IMR-90 (cell line): ENCODE measurements around the gene GLS. TPM values are rescaled to one million over a fixed set of nuclear protein-coding genes. Genes with fewer than 3 reads are reported as not detected.
A peak's percentile ranks its signal among the peaks of the same experiment; 100 is the strongest.

Experiments
- ATAC-seq: fragments of 200-7000 bp; cut with Tn5 transposase; 2 replicates; pipeline ENCODE4 v1.9.1; 2020; ENCODE audit warnings: low read depth, mild to moderate bottlenecking, moderate library complexity
- BruUV-seq: library from RNA; stranded (reverse); fragments of 400-500 nt; replicated peaks from 2 replicates; lab custom pipeline; 2021; lab: Mats Ljungman, UMichigan
- CTCF ChIA-PET: fragments of 300-600 bp; formaldehyde crosslinking; extraction: SDS; loops from one replicate; lab custom pipeline; 2021; ENCODE audit warnings: antibody characterized with exemption; lab: Yijun Ruan, JAX
- POLR2A ChIA-PET: fragments of 300-600 bp; sonication (Branson Sonifier 250); formaldehyde crosslinking; loops from one replicate; lab custom pipeline; 2022; ENCODE audit warnings: antibody characterized with exemption; ENCODE audit not compliant: unreplicated experiment; lab: Charles Lee
- DNase-seq: peaks from one replicate; pipeline ENCODE4 v3.0.0; 2013
- H2AFZ ChIP-seq: replicated peaks from 2 replicates; pipeline ENCODE3; 2013; ENCODE audit warnings: low read length, mild to moderate bottlenecking; ENCODE audit not compliant: poor library complexity
- H2AK5ac ChIP-seq: 2 replicates; pipeline ENCODE4 v1.6.1; 2013; ENCODE audit warnings: low read depth, low read length, inconsistent platforms
- H2AK9ac ChIP-seq: replicated peaks from 2 replicates; pipeline ENCODE3; 2013; ENCODE audit warnings: mild to moderate bottlenecking, low read depth, low read length, moderate library complexity; ENCODE audit not compliant: poor library complexity
- H2BK120ac ChIP-seq: 2 replicates; pipeline ENCODE4 v1.6.1; 2013; ENCODE audit warnings: low read depth, low read length, inconsistent platforms
- H2BK15ac ChIP-seq: 3 replicates; pipeline ENCODE4 v1.6.1; 2013; ENCODE audit warnings: low read depth, low read length, inconsistent platforms
- H2BK20ac ChIP-seq: 2 replicates; pipeline ENCODE4 v1.6.1; 2013; ENCODE audit warnings: low read depth, mild to moderate bottlenecking, inconsistent platforms, low read length, moderate library complexity
- H2BK5ac ChIP-seq: 2 replicates; pipeline ENCODE4 v1.6.1; 2013; ENCODE audit warnings: mild to moderate bottlenecking, low read depth, low read length, inconsistent platforms; ENCODE audit not compliant: poor library complexity, severe bottlenecking
- H3K14ac ChIP-seq: replicated peaks from 2 replicates; pipeline ENCODE4 v1.6.1; 2013; ENCODE audit warnings: low read depth, low read length, inconsistent platforms
- H3K18ac ChIP-seq: 2 replicates; pipeline ENCODE4 v1.6.1; 2013; ENCODE audit warnings: low read depth, low read length, control low read depth
- H3K23ac ChIP-seq: 2 replicates; pipeline ENCODE4 v1.6.1; 2013; ENCODE audit warnings: low read depth, low read length, inconsistent platforms
- H3K27ac ChIP-seq: 2 replicates; pipeline ENCODE4 v1.5.1; 2013; ENCODE audit warnings: mild to moderate bottlenecking, control low read depth, low read length; ENCODE audit not compliant: insufficient read depth
- H3K27me3 ChIP-seq: 2 replicates; pipeline ENCODE4 v1.6.1; 2013; ENCODE audit warnings: low read length; ENCODE audit not compliant: control insufficient read depth, insufficient read depth
- H3K36me3 ChIP-seq: 2 replicates; pipeline ENCODE4 v1.6.1; 2013; ENCODE audit warnings: low read length, mixed read lengths; ENCODE audit not compliant: control insufficient read depth, insufficient read depth
- H3K4ac ChIP-seq: 2 replicates; pipeline ENCODE4 v1.6.1; 2013; ENCODE audit warnings: low read depth, low read length, inconsistent platforms
- H3K4me1 ChIP-seq: 2 replicates; pipeline ENCODE4 v1.6.1; 2013; ENCODE audit warnings: low read length, mixed read lengths; ENCODE audit not compliant: control insufficient read depth, insufficient read depth
- H3K4me2 ChIP-seq: 2 replicates; pipeline ENCODE4 v1.6.1; 2013; ENCODE audit warnings: low read depth, mild to moderate bottlenecking, control low read depth, low read length, moderate library complexity
- H3K4me3 ChIP-seq: 2 replicates; pipeline ENCODE4 v1.5.1; 2013; ENCODE audit warnings: low read depth, mild to moderate bottlenecking, control low read depth, low read length, moderate library complexity; ENCODE audit not compliant: insufficient read depth
- H3K56ac ChIP-seq: 2 replicates; pipeline ENCODE4 v1.6.1; 2013; ENCODE audit warnings: low read length, inconsistent platforms; ENCODE audit not compliant: insufficient read depth; ENCODE audit errors: extremely low read depth
- H3K79me1 ChIP-seq, 2 experiments: 2 replicates each; pipeline ENCODE4 v1.6.1; 2013; ENCODE audit warnings: low read length in 2 of 2, inconsistent platforms in 1 of 2, low read depth in 1 of 2
- H3K9ac ChIP-seq: 2 replicates; pipeline ENCODE4 v1.6.1; 2013; ENCODE audit warnings: low read depth, low read length, control low read depth
- H3K9me1 ChIP-seq: 2 replicates; pipeline ENCODE4 v1.6.1; 2013; ENCODE audit warnings: low read length, inconsistent platforms; ENCODE audit not compliant: insufficient read depth
- H3K9me3 ChIP-seq: 2 replicates; pipeline ENCODE4 v1.6.1; 2013; ENCODE audit warnings: low read length; ENCODE audit not compliant: control insufficient read depth, insufficient read depth
- H4K20me1 ChIP-seq: 2 replicates; pipeline ENCODE4 v1.6.1; 2013; ENCODE audit warnings: low read length, inconsistent platforms; ENCODE audit not compliant: insufficient read depth
- H4K5ac ChIP-seq: 2 replicates; pipeline ENCODE4 v1.6.1; 2013; ENCODE audit warnings: mild to moderate bottlenecking, low read depth, low read length, control low read depth
- H4K8ac ChIP-seq, 2 experiments: 2 replicates each; pipeline ENCODE4 v1.6.1; 2013; ENCODE audit warnings: low read depth in 2 of 2, low read length in 2 of 2, control low read depth in 1 of 2, inconsistent platforms in 1 of 2
- H4K91ac ChIP-seq: 2 replicates; pipeline ENCODE4 v1.6.1; 2013; ENCODE audit warnings: low read depth, low read length, inconsistent platforms; ENCODE audit not compliant: insufficient read depth
- BHLHE40 ChIP-seq: fragments of 150-350 bp; IDR thresholded peaks from 2 replicates; pipeline ENCODE4 v1.6.1; 2016; ENCODE audit warnings: mild to moderate bottlenecking, low read depth, low read length
- CEBPB ChIP-seq: IDR thresholded peaks from 2 replicates; pipeline ENCODE4 v1.6.1; 2012; ENCODE audit warnings: low read depth, low read length, improper control_type of control experiment
- CHD1 ChIP-seq: IDR thresholded peaks from 2 replicates; pipeline ENCODE4 v1.6.1; 2012; ENCODE audit warnings: low read depth, low read length, improper control_type of control experiment
- FOS ChIP-seq: fragments of 150-350 bp; IDR thresholded peaks from 2 replicates; pipeline ENCODE4 v1.6.1; 2016; ENCODE audit warnings: low read depth, low read length
- MAZ ChIP-seq: IDR thresholded peaks from 2 replicates; pipeline ENCODE4 v1.6.1; 2012; ENCODE audit warnings: low read depth, mild to moderate bottlenecking, low read length, improper control_type of control experiment, moderate library complexity, borderline replicate concordance
- MXI1 ChIP-seq: IDR thresholded peaks from 2 replicates; pipeline ENCODE4 v1.6.1; 2012; ENCODE audit warnings: low read depth, mild to moderate bottlenecking, low read length, moderate library complexity, borderline replicate concordance
- NFE2L2 ChIP-seq: fragments of 150-350 bp; IDR thresholded peaks from 2 replicates; pipeline ENCODE4 v1.6.1; 2016; ENCODE audit warnings: low read depth, mild to moderate bottlenecking, low read length
- POLR2A ChIP-seq: IDR thresholded peaks from 2 replicates; pipeline ENCODE4 v1.6.1; 2012; ENCODE audit warnings: mild to moderate bottlenecking, low read depth, low read length
- RFX5 ChIP-seq: IDR thresholded peaks from 2 replicates; pipeline ENCODE4 v1.8.0; 2012; ENCODE audit warnings: low read depth, mild to moderate bottlenecking, low read length, moderate library complexity
- SMC3 ChIP-seq: fragments of 150-350 bp; IDR thresholded peaks from 2 replicates; pipeline ENCODE4 v1.6.1; 2016; ENCODE audit warnings: low read depth, mild to moderate bottlenecking, antibody characterized with exemption, low read length, moderate library complexity
- WGBS, 2 experiments: methylation state at CpG; one replicate each; pipeline versions ENCODE4 v1.1.5 to v1.1.7; 2013; ENCODE audit warnings: missing lambda C conversion rate in 2 of 2; ENCODE audit not compliant: insufficient read length in 1 of 2; ENCODE audit errors: extremely low coverage in 2 of 2; 5-methylcytosine and 5-hydroxymethylcytosine counted together
- dilution Hi-C: fragments of 300-500 bp; cut with HindIII; formaldehyde crosslinking; loops from one replicate; pipeline ENCODE4 v1.14.3; 2018; ENCODE audit warnings: low sequenced_read_pairs; ENCODE audit not compliant: unreplicated experiment
- in situ Hi-C: fragments of 300-500 bp; cut with MboI; formaldehyde crosslinking; loops from 3 replicates; pipeline ENCODE4 v1.14.3; 2019; ENCODE audit warnings: low sequenced_read_pairs, inconsistent platforms, mixed read lengths
- intact Hi-C: fragments of 100-400 bp; cut with micrococcal nuclease; formaldehyde crosslinking; loops from 2 replicates; pipeline ENCODE4 v1.10.0; 2022
- polyA plus RNA-seq, 3 experiments: library from polyadenylated mRNA; depleted of rRNA; stranded (reverse); fragments of >200 nt; gene quantifications; 2 replicates each; pipeline ENCODE4 v1.2.3, GENCODE V29; 2012; ENCODE audit warnings: low replicate concordance in 1 of 3
- total RNA-seq: library from RNA; depleted of rRNA; stranded (reverse); fragments of >200 nt; gene quantifications from 2 replicates; pipeline ENCODE4 v1.2.3, GENCODE V29; 2012
- TF ChIP-seq, protein P1 (sequence below): fragments of 150-350 bp; IDR thresholded peaks from 2 replicates; pipeline ENCODE4 v1.6.1; 2016; ENCODE audit warnings: low read depth, mild to moderate bottlenecking, low read length, moderate library complexity, borderline replicate concordance
- TF ChIP-seq, protein P2 (sequence below): conservative IDR thresholded peaks from 2 replicates; pipeline ENCODE4 v1.5.1; 2012; ENCODE audit warnings: mild to moderate bottlenecking, low read depth, low read length, improper control_type of control experiment

Gene GLS
- total and polyA plus RNA-seq, 2 of the 4 experiments (the other 2 are of a cell fraction), result 87.5 to 130 TPM

DNA sequence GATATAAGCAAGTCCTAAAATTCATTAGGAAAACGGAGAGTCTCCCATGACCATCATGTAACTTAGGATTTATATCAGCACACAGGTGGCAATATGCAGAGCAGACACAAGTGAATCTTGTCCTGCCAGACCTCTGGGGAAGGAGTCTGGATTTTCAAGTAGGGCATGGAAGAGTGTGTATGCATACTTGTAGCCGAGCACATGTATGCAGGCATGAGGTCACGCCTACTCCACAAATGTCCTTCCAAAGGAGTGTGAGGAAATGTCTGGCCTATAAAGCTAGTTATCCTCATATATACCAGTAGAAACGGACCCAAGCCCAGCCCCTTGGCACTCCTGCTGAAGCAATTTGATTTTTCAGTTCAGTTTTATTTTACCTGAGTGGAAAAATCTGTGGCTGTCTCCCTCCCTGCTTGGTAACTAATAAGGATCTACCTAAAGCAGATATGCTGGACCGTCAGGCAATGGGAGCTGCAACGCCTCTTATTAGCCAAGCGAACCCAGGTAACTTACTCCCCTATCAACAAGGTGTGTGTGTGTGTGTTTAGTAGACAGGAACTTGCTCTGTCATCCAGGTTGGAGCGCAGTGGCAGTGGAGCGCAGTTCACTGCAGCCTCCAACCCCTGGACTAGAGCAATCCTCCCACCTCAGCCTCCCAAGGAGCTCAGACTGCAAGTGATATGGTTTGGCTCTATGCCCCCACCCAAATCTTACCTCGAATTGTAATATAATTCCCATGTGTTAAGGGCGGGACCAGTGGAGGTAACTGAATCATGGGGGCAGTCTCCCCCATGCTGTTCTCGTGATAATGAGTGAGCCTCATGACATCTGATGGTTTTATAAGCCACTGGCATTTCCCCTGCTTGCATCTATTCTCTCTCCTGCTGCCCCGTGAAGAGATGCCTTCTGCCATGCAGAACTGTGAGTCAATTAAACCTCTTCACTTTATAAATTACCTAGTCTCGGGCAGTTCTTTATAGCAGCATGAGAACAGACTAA is 130.6 kb downstream of the GLS start (continued):
- TF ChIP-seq BHLHE40, result no peak
- TF ChIP-seq MXI1, result no peak
- TF ChIP-seq CEBPB, result no peak

DNA sequence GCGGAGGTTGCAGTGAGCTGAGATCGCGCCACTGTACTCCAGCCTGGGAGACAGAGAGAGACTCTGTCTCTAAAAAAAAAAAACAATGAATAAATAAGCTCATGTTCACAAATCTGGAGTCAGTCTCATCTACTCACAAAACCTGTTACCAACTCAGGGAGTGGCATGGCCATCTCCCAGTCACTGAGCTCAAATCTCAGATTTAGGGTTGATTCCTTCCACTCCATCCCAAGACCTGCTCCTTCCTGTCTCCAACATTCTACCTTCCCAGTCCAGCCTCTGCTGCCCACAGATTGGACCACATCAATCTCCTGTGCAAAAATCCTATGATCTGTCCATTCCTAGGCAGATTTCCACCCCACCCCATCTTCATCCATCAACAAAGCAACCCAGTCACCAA is 131.7 kb downstream of the GLS start:
- H2AFZ ChIP-seq, result no peak overlapping the region
- in situ Hi-C loops (no loop called here), dilution Hi-C loops (no loop called here), intact Hi-C loops (loop anchor here (5.0 kb wide), 1 partner anchor 35 kb away; no protein-coding TSS in a partner anchor)
- H3K9me1 ChIP-seq, result peaks cover 24% of the 10 kb centered on the region
- H2BK15ac ChIP-seq, result 0 out of 3 replicates have a peak overlapping the region, but pooled peaks have one; percentile 63
- H3K36me3 ChIP-seq, result peaks cover 10% of the 10 kb centered on the region
- H3K18ac ChIP-seq, result no peak overlapping the region
- peaks cover 15% of the 10 kb centered on the region; the same call in 1 of the 2 replicates for H4K20me1 ChIP-seq
- no CpG with 5 or more reads among the region's 3 CpGs for WGBS, 2 experiments
- no TSS peak for BruUV-seq
- ChIA-PET CTCF (interaction anchor here (0.5 to 1.7 kb wide), 3 partner anchors 16 to 224 kb away, joined by 3 to 5 read pairs (median 4); no protein-coding TSS in a partner anchor), POLR2A (interaction anchor here (1.0 kb wide), 1 partner anchor 8 kb away, joined by 4 read pairs; no protein-coding TSS in a partner anchor)
- H4K8ac ChIP-seq, result peak overlapping the region in 1 of 2 experiments; percentile 3; a peak in 1 of 4 replicates
- peak overlapping the region; percentile 41 for H3K23ac ChIP-seq
- no peak for ATAC-seq
- peak overlapping the region; percentile 11 for H2AK9ac ChIP-seq
- H3K79me1 ChIP-seq, result peaks cover 30 to 52% of the 10 kb centered on the region in 2 experiments
- H3K4ac ChIP-seq, result peak overlapping the region; percentile 58; the same call in 1 of the 2 replicates
- H2BK20ac ChIP-seq, result no peak overlapping the region
- H3K56ac ChIP-seq, result no peak overlapping the region
- no peaks in the 10 kb centered on the region for H3K27me3 ChIP-seq
- H4K91ac ChIP-seq, result no peak overlapping the region
- DNase-seq, result no peak
- H2BK120ac ChIP-seq, result peak overlapping the region; percentile 26; the same call in 1 of the 2 replicates
- peak overlapping the region; percentile 17 for H2AK5ac ChIP-seq
- no peaks in the 10 kb centered on the region for H3K9me3 ChIP-seq
- peak overlapping the region; percentile 82 for H3K4me3 ChIP-seq
- peak overlapping the region; percentile 60 for H3K14ac ChIP-seq
- H3K4me1 ChIP-seq, result peaks cover 12% of the 10 kb centered on the region
- H2BK5ac ChIP-seq, result no peak overlapping the region
- H3K9ac ChIP-seq, result 0 out of 2 replicates have a peak overlapping the region, but pooled peaks have one; percentile 87
- H3K4me2 ChIP-seq, result peak overlapping the region; percentile 92
- H4K5ac ChIP-seq, result no peak overlapping the region
- no peak overlapping the region for H3K27ac ChIP-seq
- TF ChIP-seq, protein P1, sequence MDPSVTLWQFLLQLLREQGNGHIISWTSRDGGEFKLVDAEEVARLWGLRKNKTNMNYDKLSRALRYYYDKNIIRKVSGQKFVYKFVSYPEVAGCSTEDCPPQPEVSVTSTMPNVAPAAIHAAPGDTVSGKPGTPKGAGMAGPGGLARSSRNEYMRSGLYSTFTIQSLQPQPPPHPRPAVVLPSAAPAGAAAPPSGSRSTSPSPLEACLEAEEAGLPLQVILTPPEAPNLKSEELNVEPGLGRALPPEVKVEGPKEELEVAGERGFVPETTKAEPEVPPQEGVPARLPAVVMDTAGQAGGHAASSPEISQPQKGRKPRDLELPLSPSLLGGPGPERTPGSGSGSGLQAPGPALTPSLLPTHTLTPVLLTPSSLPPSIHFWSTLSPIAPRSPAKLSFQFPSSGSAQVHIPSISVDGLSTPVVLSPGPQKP, result no peak
- TF ChIP-seq NFE2L2, result no peak
- TF ChIP-seq, protein P2, sequence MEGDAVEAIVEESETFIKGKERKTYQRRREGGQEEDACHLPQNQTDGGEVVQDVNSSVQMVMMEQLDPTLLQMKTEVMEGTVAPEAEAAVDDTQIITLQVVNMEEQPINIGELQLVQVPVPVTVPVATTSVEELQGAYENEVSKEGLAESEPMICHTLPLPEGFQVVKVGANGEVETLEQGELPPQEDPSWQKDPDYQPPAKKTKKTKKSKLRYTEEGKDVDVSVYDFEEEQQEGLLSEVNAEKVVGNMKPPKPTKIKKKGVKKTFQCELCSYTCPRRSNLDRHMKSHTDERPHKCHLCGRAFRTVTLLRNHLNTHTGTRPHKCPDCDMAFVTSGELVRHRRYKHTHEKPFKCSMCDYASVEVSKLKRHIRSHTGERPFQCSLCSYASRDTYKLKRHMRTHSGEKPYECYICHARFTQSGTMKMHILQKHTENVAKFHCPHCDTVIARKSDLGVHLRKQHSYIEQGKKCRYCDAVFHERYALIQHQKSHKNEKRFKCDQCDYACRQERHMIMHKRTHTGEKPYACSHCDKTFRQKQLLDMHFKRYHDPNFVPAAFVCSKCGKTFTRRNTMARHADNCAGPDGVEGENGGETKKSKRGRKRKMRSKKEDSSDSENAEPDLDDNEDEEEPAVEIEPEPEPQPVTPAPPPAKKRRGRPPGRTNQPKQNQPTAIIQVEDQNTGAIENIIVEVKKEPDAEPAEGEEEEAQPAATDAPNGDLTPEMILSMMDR, result no peak
- TF ChIP-seq MAZ, result no peak
- no peak for TF ChIP-seq FOS
- no peak for TF ChIP-seq SMC3
- no peak for TF ChIP-seq BHLHE40
- TF ChIP-seq RFX5, result no peak
- no peak for TF ChIP-seq CEBPB
- no peak for TF ChIP-seq CHD1
- no peak for TF ChIP-seq POLR2A
